NCI-H226 (cell line): Measurements from ENCODE around the gene TTC27.
A peak's percentile ranks its signal among the peaks of the same experiment; 100 is the strongest.
"Not testable (repeated sequence)": the region's sequence is repeated elsewhere in the genome, so short reads cannot be mapped to it uniquely, and the experiment has no call there.

Source experiments
- DNase-seq: peaks from one replicate; pipeline ENCODE4 v3.0.0-alpha.2; 2015

Gene TTC27

DNA sequence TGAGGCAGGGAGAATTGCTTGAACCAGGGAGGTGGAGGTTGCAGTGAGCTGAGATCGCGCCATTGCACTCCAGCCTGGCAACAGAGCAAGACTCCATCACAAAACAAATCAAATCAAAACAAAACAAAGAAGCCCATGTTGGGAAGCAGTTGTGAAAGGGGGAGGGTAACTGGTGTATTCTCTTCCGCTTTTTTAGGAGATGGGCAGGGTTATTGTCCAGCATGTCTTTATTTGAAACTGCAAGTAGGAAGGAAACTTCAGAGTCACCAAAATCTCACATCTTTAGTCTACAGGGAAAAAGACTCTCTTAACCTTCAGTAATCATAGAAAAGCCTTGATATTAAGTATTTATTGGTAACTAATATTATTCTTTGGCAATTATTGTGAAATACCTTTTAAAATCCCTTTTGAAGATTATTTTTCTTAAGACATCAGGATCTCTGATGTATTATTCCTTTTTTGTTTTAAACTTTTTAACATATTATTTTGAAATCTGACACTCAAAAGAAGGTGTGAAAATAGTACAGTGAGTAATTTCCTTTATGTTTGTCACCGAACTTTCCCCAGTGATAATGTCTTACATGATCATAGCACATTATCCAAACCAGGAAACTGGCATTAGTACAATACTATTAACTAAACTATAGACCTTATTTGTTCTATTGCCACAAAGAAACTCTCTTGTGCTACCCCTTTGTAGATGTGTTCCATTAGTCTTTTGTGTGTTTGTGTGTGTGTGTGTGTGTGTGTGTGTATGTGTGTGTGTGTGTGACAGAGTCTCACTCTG, 234.6 kb downstream of the TTC27 start:
- no peak for DNase-seq

DNA sequence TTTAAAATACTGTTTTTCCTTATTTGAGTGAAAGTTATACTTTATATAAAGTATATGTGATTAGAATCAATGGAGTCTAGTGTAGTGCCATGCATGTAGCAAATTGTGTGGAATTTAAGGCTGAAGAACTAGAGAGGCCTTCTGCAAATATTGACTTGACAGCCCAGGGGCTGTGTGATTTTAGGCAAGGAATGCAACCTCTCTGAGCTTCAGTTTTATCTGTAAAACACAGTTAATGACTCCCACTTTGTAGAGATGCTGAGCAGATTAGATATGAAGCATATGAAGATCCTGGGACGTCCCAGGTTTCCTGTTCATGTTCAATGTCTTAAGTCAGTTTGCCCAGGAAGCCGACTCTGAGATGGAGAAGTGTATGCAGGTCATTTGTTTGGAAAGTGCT, 235.5 kb downstream of the TTC27 start:
- DNase-seq: no peak

DNA sequence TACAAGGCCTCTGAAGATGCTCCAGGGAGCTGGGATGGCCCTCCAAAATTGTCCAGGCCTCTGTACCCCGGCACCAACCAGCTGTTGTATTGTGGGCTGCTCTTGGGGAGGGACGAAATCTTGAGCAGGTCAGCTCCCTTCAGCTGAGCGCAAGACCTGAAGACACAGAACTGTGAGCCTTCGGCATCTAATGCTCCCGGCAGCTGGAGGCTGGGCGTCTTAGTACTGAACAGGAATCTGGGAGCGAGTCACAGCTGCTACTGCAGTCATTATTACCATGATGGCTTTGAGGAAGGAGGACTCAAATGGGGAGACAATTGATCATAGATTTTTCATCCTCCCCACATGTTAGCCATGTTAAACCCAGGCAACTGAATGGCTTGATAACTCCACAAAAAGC, 236.0 kb downstream of the TTC27 start:
- no peak for DNase-seq

DNA sequence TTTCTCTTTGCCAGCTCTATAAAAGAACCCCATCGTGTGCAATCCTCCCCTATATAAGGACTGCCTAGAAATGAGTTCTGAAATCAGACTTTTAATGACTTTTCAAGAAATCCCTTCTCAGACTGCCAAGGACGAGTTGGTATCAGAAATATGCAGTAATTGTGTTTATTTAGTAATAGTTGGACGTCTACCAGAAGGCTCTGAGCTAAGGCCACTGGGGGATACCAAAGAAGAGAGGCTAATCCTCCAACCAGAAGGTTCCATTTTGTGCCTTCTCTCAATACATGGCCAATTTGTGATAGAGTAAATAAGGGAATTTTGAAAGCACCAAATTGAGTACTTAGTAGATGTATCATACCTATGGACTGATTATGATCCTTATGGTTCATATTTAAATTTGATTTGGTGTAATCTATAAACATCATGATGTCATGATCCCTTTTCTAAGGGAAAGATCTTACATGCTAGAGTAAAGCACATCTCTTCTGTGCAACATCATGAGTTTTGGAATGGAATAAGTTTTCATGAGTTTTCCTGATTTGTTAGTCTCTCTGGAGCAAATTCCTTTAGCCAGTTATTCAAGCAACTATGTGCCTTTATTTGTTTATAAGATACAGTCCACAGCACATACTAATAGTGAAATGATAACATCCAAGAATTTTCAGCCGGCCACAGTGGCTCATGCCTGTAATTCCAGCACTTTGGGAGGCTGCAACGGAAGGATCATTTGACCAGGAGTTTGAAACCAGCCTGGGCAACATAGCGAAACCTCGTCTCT, 236.7 kb downstream of the TTC27 start:
- peak; percentile 50 for DNase-seq

DNA sequence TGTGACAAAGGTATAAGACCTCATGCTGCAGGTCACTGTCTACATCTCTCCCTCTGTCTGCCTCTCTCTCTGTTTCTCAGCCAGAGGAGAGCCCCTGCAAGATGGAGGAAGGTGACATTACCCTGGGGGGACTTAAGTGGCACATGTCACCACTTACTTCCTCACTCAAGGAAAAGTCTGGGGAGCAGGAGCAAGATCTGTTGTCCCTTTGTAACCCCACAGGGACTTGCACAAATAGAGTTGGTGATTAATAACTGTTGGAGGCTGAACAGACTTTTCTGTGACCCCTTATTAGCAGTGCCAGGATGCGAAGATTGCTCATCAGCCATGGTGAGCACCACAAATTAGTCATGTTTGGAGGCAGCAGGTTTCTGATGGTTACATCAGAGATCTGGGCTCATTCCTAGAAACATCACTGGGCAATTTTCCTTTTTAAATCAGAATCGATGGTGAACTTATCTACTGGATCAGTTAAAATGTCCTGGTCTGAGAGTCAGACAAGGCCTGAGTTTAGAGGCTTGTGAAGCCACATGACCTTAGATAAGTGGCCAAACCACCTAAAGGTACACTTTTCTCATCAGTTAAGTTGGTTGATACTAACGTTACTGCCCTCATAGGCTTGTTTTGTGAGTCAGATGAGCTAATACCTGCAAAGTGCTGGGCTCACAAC, 237.7 kb downstream of the TTC27 start:
- peak; percentile 83 for DNase-seq

DNA sequence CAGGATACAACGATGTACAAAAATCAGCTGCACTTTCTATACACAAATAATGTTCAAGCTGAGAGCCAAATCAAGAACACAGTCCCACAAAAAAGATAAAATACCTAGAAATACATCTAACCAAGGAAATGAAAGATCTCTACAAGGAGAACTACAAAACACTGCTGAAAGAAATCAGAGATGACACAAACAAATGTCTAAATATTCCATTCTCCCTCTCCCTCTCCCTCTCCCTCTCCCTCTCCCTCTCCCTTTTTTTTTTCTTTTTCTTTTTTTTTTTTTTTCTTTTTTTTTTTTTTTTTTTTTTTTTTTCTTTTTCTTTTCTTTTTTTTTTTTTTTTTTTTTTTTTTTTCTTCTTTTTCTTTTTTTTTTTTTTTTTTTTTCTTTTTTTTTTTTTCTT, 238.6 kb downstream of the TTC27 start:
- DNase-seq: not testable (repeated sequence)
